CD4-positive, alpha-beta T cell treated with Interferon alpha-2 for 1 hour (primary cell): Measurements from ENCODE around the gene TBCD.
"Not testable (repeated sequence)": the region's sequence is repeated elsewhere in the genome, so short reads cannot be mapped to it uniquely, and the experiment has no call there.

Experiments used
- DNase-seq, 2 donors: peaks; one replicate each; pipeline ENCODE4 v3.0.0-alpha.2; 2020 to 2022

TBCD gene

GRCh38 chr17:82941021-82942001 lies 189.4 kb downstream of the TBCD start:
- no peak for DNase-seq

GRCh38 chr17:82942166-82943130 lies 190.6 kb downstream of the TBCD start:
- DNase-seq, result no peak

GRCh38 chr17:82943339-82943738 lies 191.5 kb downstream of the TBCD start:
- DNase-seq, result no peak

GRCh38 chr17:82943751-82944150 lies 191.9 kb downstream of the TBCD start:
- no peak for DNase-seq

- no peak for DNase-seq
These were observed 193.1 kb downstream of the TBCD start for GRCh38 chr17:82944990-82945389.

GRCh38 chr17:82946081-82946480 lies 194.2 kb downstream of the TBCD start:
- DNase-seq, result no peak

GRCh38 chr17:82947051-82947991 lies 195.5 kb downstream of the TBCD start:
- DNase-seq, result no peak

- DNase-seq, result no peak
These were observed 196.2 kb downstream of the TBCD start for GRCh38 chr17:82948081-82948511.

- no peak for DNase-seq
These were observed 197.1 kb downstream of the TBCD start for GRCh38 chr17:82948957-82949356.

GRCh38 chr17:82949361-82949760 lies 197.5 kb downstream of the TBCD start:
- no peak for DNase-seq

GRCh38 chr17:82949984-82950383 lies 198.1 kb downstream of the TBCD start:
- no peak for DNase-seq

GRCh38 chr17:82950525-82951102 lies 198.7 kb downstream of the TBCD start:
- no peak for DNase-seq

- DNase-seq, result no peak
These were observed 200.2 kb downstream of the TBCD start for GRCh38 chr17:82952019-82952418.

- DNase-seq, result not testable (repeated sequence)
These were observed 203.2 kb downstream of the TBCD start for GRCh38 chr17:82955106-82955505.

GRCh38 chr17:82955627-82956026 lies 203.8 kb downstream of the TBCD start:
- not testable (repeated sequence) for DNase-seq

GRCh38 chr17:82956146-82956725 lies 204.4 kb downstream of the TBCD start:
- no peak for DNase-seq

GRCh38 chr17:82956726-82957468 lies 205.0 kb downstream of the TBCD start:
- DNase-seq, result no peak

GRCh38 chr17:82957469-82957795 lies 205.6 kb downstream of the TBCD start:
- no peak for DNase-seq

GRCh38 chr17:82957961-82958561 lies 206.2 kb downstream of the TBCD start:
- DNase-seq, result no peak

GRCh38 chr17:82959242-82959930 lies 207.5 kb downstream of the TBCD start:
- DNase-seq, result no peak
